T-cell (primary cell): ENCODE results near the gene SGTB. TPM values are rescaled to one million over a fixed set of nuclear protein-coding genes. Genes with fewer than 3 reads are reported as not detected.
"Not testable (repeated sequence)": the region's sequence is repeated elsewhere in the genome, so short reads cannot be mapped to it uniquely, and the experiment has no call there.

ENCODE experiments used
- ATAC-seq, 4 experiments: fragments of 200-7000 bp in 3 of 4; fragments of 150-1000 bp in 1 of 4; cut with Tn5 transposase; replicated peaks in 1 of 4; 1 replicate in 3 of 4; 2 replicates in 1 of 4; pipeline ENCODE4 v1.10.0; 2021; ENCODE audit warnings: moderate library complexity in 3 of 4, mild to moderate bottlenecking in 2 of 4, moderate number of reproducible peaks in 1 of 4
- CTCF ChIA-PET, 2 donors: fragments of 300-600 bp; sonication (Branson Sonifier 250); formaldehyde crosslinking; loops; one replicate each; lab custom pipeline; 2022; ENCODE audit warnings: antibody characterized with exemption in 2 of 2; lab: Charles Lee
- POLR2A ChIA-PET, 2 donors: fragments of 300-600 bp; sonication (Branson Sonifier 250); formaldehyde crosslinking; loops; one replicate each; lab custom pipeline; 2022; ENCODE audit warnings: antibody characterized with exemption in 2 of 2; lab: Charles Lee
- DNase-seq, 35 experiments: peaks; one replicate each; pipeline versions ENCODE4 v3.0.0 to v3.0.0-alpha.2; 2013 to 2023
- H3K27ac ChIP-seq: one replicate; pipeline ENCODE4 v1.5.1; 2013; ENCODE audit warnings: low read length
- H3K27me3 ChIP-seq, 2 experiments: replicated peaks in 1 of 2; 1 replicate in 1 of 2; 2 replicates in 1 of 2; pipeline versions ENCODE4 v1.6.1 to v1.7.0; 2013; ENCODE audit warnings: low read length in 1 of 2, mixed read lengths in 1 of 2; ENCODE audit not compliant: control insufficient read depth in 2 of 2, insufficient read depth in 2 of 2; ENCODE audit errors: extremely low read depth in 1 of 2
- H3K36me3 ChIP-seq, 2 donors: 1 replicate in 1 of 2; 2 replicates in 1 of 2; pipeline versions ENCODE4 v1.6.1 to v1.7.0; 2013; ENCODE audit warnings: low read length in 1 of 2; ENCODE audit not compliant: control insufficient read depth in 2 of 2, insufficient read depth in 1 of 2; ENCODE audit errors: extremely low read depth in 1 of 2
- H3K4me1 ChIP-seq, 2 experiments: 1 replicate in 1 of 2; 2 replicates in 1 of 2; pipeline versions ENCODE4 v1.6.1 to v1.7.0; 2013; ENCODE audit warnings: low read length in 2 of 2, mixed read lengths in 1 of 2; ENCODE audit not compliant: insufficient read depth in 2 of 2, control insufficient read depth in 1 of 2; ENCODE audit errors: extremely low read depth in 1 of 2
- H3K4me3 ChIP-seq, 2 donors: 1 replicate in 1 of 2; 2 replicates in 1 of 2; pipeline versions ENCODE4 v1.5.1 to v1.7.0; 2013; ENCODE audit warnings: mild to moderate bottlenecking in 2 of 2, low read length in 1 of 2, moderate library complexity in 1 of 2; ENCODE audit not compliant: control insufficient read depth in 1 of 2; ENCODE audit errors: extremely low read depth in 1 of 2
- H3K9me3 ChIP-seq: 2 replicates; pipeline ENCODE4 v1.7.0; 2013
- H3K27ac Mint-ChIP-seq, 2 donors: one replicate each; pipeline ENCODE4 v1.8.0; 2020 to 2021; ENCODE audit warnings: mild to moderate bottlenecking in 2 of 2, mixed read lengths in 2 of 2
- H3K27me3 Mint-ChIP-seq, 2 donors: one replicate each; pipeline ENCODE4 v1.8.0; 2021 to 2022; ENCODE audit warnings: mixed read lengths in 2 of 2
- H3K36me3 Mint-ChIP-seq: one replicate; pipeline ENCODE4 v1.8.0; 2021; ENCODE audit warnings: mixed read lengths
- H3K4me1 Mint-ChIP-seq, 3 donors: one replicate each; pipeline ENCODE4 v1.8.0; 2020 to 2022; ENCODE audit warnings: mixed read lengths in 3 of 3, mild to moderate bottlenecking in 1 of 3
- H3K4me3 Mint-ChIP-seq, 3 donors: one replicate each; pipeline ENCODE4 v1.8.0; 2020 to 2022; ENCODE audit warnings: mild to moderate bottlenecking in 3 of 3, mixed read lengths in 3 of 3, moderate library complexity in 3 of 3
- H3K9me3 Mint-ChIP-seq, 3 donors: one replicate each; pipeline ENCODE4 v1.8.0; 2020 to 2022; ENCODE audit warnings: mixed read lengths in 3 of 3
- WGBS: methylation state at CpG from one replicate; pipeline ENCODE4 v1.1.5; 2013; ENCODE audit warnings: missing lambda C conversion rate; ENCODE audit not compliant: insufficient coverage; 5-methylcytosine and 5-hydroxymethylcytosine counted together
- total RNA-seq, 35 experiments: library from RNA in 6 of 35; stranded (reverse) in 6 of 35; fragments of 120-200 nt in 1 of 35; gene quantifications; one replicate each; pipeline versions ENCODE4 v1.2.1 to v1.2.4 and lab custom pipeline; 2013 to 2026

SGTB gene
- total RNA-seq, 5 donors from 2014 or later (not counting 1 experiment from before 2014, with no cell fraction given) = 28.7 to 60.1 (median 35.0) TPM

DNA sequence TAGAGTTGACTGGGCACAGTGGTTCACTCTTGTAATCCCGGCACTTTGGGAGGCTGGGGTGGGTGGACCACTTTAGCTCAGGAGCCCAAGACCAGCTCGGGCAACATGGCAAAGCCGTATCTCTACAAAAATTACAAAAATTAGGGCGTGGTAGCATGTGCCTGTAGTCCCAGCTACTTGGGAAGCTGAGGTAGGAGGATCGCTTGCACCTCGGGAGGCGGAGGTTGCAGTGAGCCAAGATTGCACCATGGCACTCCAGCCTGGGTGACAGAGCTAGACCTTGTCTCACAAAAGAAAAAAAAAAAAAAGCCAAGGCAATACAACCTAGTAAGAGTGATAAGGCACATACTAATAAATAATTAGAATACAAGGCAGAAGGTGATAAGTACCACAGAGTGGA is 15.9 kb upstream of the SGTB start:
- Mint-ChIP-seq H3K36me3 (no peaks in the 10 kb centered on the region), H3K4me1 (peaks cover 8 to 15% (median 11%) of the 10 kb centered on the region in 3 donors), H3K27me3 (no peaks in the 10 kb centered on the region), H3K27ac (no peak overlapping the region), H3K4me3 (no peak overlapping the region), H3K9me3 (peaks cover 0 to 3% (median 0%) of the 10 kb centered on the region in 3 donors)
- CTCF ChIA-PET = interaction anchor here in 1 of 2 donors (0.6 to 0.7 kb wide), 2 partner anchors 13 to 1018 kb away, joined by 3 to 4 read pairs; no protein-coding TSS in a partner anchor
- Histone ChIP-seq H3K4me1 (no peaks in the 10 kb centered on the region), H3K4me3 (no peak overlapping the region), H3K27me3 (no peaks in the 10 kb centered on the region), H3K9me3 (no peaks in the 10 kb centered on the region), H3K36me3 (no peaks in the 10 kb centered on the region), H3K27ac (no peak overlapping the region)
- POLR2A ChIA-PET = no interaction called here
- WGBS = 100% methylated on average over 1 of the region's 7 CpGs
- no peak for ATAC-seq
- DNase-seq = no peak

- Mint-ChIP-seq H3K27me3 (no peaks in the 10 kb centered on the region), H3K27ac (no peak overlapping the region), H3K9me3 (peaks cover 0 to 3% (median 0%) of the 10 kb centered on the region in 3 donors), H3K36me3 (no peaks in the 10 kb centered on the region), H3K4me1 (peaks cover 6 to 12% (median 8%) of the 10 kb centered on the region in 3 donors), H3K4me3 (no peak overlapping the region)
- Histone ChIP-seq H3K36me3 (no peaks in the 10 kb centered on the region), H3K4me1 (no peaks in the 10 kb centered on the region), H3K9me3 (no peaks in the 10 kb centered on the region), H3K4me3 (no peak overlapping the region), H3K27me3 (no peaks in the 10 kb centered on the region), H3K27ac (no peak overlapping the region)
- DNase-seq = no peak
- ChIA-PET CTCF (no interaction called here), POLR2A (no interaction called here)
- ATAC-seq = no peak
- WGBS = no CpG with 5 or more reads among the region's 1 CpG
These were observed 14.1 kb upstream of the SGTB start for GRCh38 chr5:65736011-65736410.

GRCh38 chr5:65734921-65735320 is 13.0 kb upstream of the SGTB start:
- Histone ChIP-seq H3K4me1 (no peaks in the 10 kb centered on the region), H3K9me3 (no peaks in the 10 kb centered on the region), H3K36me3 (no peaks in the 10 kb centered on the region), H3K4me3 (no peak overlapping the region), H3K27ac (no peak overlapping the region), H3K27me3 (no peaks in the 10 kb centered on the region)
- Mint-ChIP-seq H3K27me3 (no peaks in the 10 kb centered on the region), H3K27ac (no peak overlapping the region), H3K4me3 (no peak overlapping the region), H3K36me3 (no peaks in the 10 kb centered on the region), H3K9me3 (peaks cover 0 to 3% (median 0%) of the 10 kb centered on the region in 3 donors), H3K4me1 (peaks cover 6 to 12% (median 8%) of the 10 kb centered on the region in 3 donors)
- DNase-seq (no peak), ATAC-seq (no peak)
- WGBS = no CpG with 5 or more reads among the region's 1 CpG
- ChIA-PET POLR2A (interaction anchor here in 1 of 2 donors (0.6 kb wide), 1 partner anchor 351 kb away, joined by 3 read pairs; no protein-coding TSS in a partner anchor), CTCF (no interaction called here)

DNA sequence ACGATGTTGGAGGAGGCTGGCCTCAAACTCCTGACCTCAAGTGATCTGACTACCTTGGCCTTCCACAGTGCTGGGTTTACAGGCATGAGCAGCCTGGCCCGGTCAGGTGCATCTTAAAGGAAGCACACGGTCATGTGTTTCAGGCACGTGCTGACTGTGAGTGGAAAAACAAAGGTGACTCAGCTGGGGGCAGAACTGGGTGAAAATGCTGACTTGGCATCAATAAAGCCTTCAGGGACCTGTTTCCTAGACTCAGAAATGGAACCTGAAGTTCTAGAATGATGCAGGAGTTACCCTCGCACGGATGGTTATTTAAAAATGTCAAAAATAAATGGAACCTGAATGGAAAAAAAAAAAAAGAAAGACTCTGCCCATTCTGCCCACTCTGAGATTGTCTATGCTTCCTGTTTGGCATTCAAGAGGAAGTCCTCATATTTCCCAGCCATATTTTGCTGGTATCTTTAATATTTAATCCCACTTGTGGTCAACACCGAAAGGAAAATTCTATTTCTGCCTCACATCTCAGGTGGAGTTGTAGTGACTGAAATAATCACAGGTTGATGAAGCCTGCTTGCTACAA is 12.4 kb upstream of the SGTB start:
- H3K36me3 Mint-ChIP-seq, H3K9me3 Mint-ChIP-seq, H3K9me3 ChIP-seq, H3K4me1 ChIP-seq, POLR2A ChIA-PET, H3K27me3 Mint-ChIP-seq, H3K36me3 ChIP-seq, H3K27ac Mint-ChIP-seq, H3K4me3 ChIP-seq, H3K27ac ChIP-seq, CTCF ChIA-PET, H3K4me3 Mint-ChIP-seq, ATAC-seq, H3K27me3 ChIP-seq, DNase-seq: not testable (repeated sequence)
- WGBS = no CpG with 5 or more reads among the region's 7 CpGs
- peaks cover 6 to 12% (median 8%) of the 10 kb centered on the region in 3 donors for H3K4me1 Mint-ChIP-seq

DNA sequence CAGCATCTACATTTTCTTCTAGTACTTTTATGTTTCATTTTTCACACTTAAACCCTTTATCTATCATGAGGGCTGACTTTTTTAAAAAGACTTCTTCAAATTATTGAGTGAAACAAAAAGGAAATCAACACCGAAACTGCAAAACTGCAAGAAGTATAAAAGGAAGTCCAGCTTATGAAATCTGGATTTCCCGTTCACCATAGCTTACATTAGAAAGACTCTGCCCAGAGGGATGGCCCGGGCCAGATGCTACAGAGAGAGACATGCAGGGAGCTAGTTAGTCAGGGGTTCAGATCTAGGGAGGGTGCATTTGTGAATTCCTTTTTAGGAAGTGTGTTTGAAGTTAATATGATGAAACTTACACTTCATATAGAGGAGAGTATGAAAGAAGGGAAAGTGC is 10.1 kb upstream of the SGTB start:
- H3K4me1 ChIP-seq, H3K27me3 Mint-ChIP-seq, DNase-seq, H3K27ac Mint-ChIP-seq, CTCF ChIA-PET, H3K9me3 Mint-ChIP-seq, ATAC-seq, H3K9me3 ChIP-seq, H3K36me3 ChIP-seq, H3K27me3 ChIP-seq, H3K4me3 ChIP-seq, H3K27ac ChIP-seq, POLR2A ChIA-PET, H3K4me3 Mint-ChIP-seq, H3K36me3 Mint-ChIP-seq: not testable (repeated sequence)
- WGBS = no CpG with 5 or more reads among the region's 3 CpGs
- peaks cover 6 to 12% (median 8%) of the 10 kb centered on the region in 3 donors for H3K4me1 Mint-ChIP-seq

DNA sequence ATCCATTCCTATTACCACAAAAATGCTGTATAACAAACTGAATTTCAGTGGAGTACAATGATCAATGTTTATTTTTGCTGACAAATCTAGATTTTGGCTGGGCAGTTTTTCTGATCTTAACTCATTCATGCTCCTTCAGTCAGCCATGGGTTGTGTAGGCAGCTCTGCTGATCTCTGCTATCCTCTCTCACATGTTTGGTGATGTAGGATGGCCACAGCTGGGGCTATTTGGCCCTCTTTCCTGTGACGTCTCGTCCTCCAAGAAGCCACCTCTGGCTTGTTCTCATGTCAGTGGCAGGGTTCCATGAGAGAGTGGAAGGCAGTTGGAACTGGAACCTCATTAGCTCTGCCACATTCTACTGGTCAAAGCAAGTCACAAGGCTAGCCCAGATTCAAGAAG is 9.0 kb upstream of the SGTB start:
- POLR2A ChIA-PET = no interaction called here
- Mint-ChIP-seq H3K27me3 (no peaks in the 10 kb centered on the region), H3K4me3 (no peak overlapping the region), H3K27ac (no peak overlapping the region), H3K4me1 (peaks cover 6 to 12% (median 8%) of the 10 kb centered on the region in 3 donors), H3K9me3 (no peaks in the 10 kb centered on the region), H3K36me3 (no peaks in the 10 kb centered on the region)
- no peaks in the 10 kb centered on the region for H3K9me3 ChIP-seq
- H3K4me1 ChIP-seq = no peaks in the 10 kb centered on the region
- H3K27ac ChIP-seq = no peak overlapping the region
- ATAC-seq = no peak
- CTCF ChIA-PET = no interaction called here
- no peak overlapping the region for H3K4me3 ChIP-seq
- H3K36me3 ChIP-seq = no peaks in the 10 kb centered on the region
- 100% methylated on average over 2 of the region's 2 CpGs for WGBS
- DNase-seq = no peak
- no peaks in the 10 kb centered on the region for H3K27me3 ChIP-seq
